Calu3 (cell line): ENCODE measurements around the gene DHX15. TPM values are rescaled to one million over a fixed set of nuclear protein-coding genes. Genes with fewer than 3 reads are reported as not detected.

Experiments
- BruUV-seq: library from RNA; stranded (reverse); fragments of 400-500 nt; replicated peaks from 2 replicates; lab custom pipeline; 2021; lab: Mats Ljungman, UMichigan
- CTCF ChIA-PET: fragments of 300-600 bp; sonication (Branson Sonifier 250); formaldehyde crosslinking; loops from one replicate; lab custom pipeline; 2022; ENCODE audit warnings: antibody characterized with exemption; lab: Charles Lee
- DNase-seq: peaks from one replicate; pipeline ENCODE4 v3.0.0; 2022
- H3K27ac Mint-ChIP-seq: one replicate; pipeline ENCODE4 v1.8.0; 2022; ENCODE audit warnings: mixed read lengths; ENCODE audit not compliant: unreplicated experiment
- H3K27me3 Mint-ChIP-seq: one replicate; pipeline ENCODE4 v1.8.0; 2022; ENCODE audit warnings: mixed read lengths; ENCODE audit not compliant: unreplicated experiment
- H3K36me3 Mint-ChIP-seq: one replicate; pipeline ENCODE4 v1.8.0; 2022; ENCODE audit warnings: mild to moderate bottlenecking, moderate library complexity, mixed read lengths; ENCODE audit not compliant: insufficient read depth, unreplicated experiment
- H3K4me1 Mint-ChIP-seq: one replicate; pipeline ENCODE4 v1.8.0; 2022; ENCODE audit warnings: mild to moderate bottlenecking, low read depth, mixed read lengths; ENCODE audit not compliant: unreplicated experiment
- H3K4me3 Mint-ChIP-seq: one replicate; pipeline ENCODE4 v1.8.0; 2022; ENCODE audit warnings: mild to moderate bottlenecking, low read depth, moderate library complexity, mixed read lengths; ENCODE audit not compliant: unreplicated experiment
- H3K9me3 Mint-ChIP-seq: one replicate; pipeline ENCODE4 v1.8.0; 2022; ENCODE audit warnings: low read depth, mixed read lengths; ENCODE audit not compliant: unreplicated experiment
- CTCF ChIP-seq: fragments of 200-600 bp; IDR thresholded peaks from one replicate; pipeline ENCODE4 v1.8.0; 2022; ENCODE audit warnings: antibody characterized with exemption; ENCODE audit not compliant: unreplicated experiment
- intact Hi-C: fragments of 100-400 bp; cut with micrococcal nuclease; formaldehyde crosslinking; loops from one replicate; pipeline ENCODE4 v1.10.0; 2022; ENCODE audit not compliant: unreplicated experiment
- total RNA-seq: library from RNA; stranded (reverse); gene quantifications from 2 replicates; pipeline ENCODE4 v1.2.3, GENCODE V29; 2022

Gene DHX15
- total RNA-seq, 1 experiment from 2014 or later, result 169 TPM

GRCh38 chr4:24559032-24559821 is 25.1 kb downstream of the DHX15 start:
- H3K9me3 Mint-ChIP-seq, result no peaks in the 10 kb centered on the region
- H3K4me1 Mint-ChIP-seq, result peaks cover 31% of the 10 kb centered on the region
- TF ChIP-seq CTCF, result no peak
- H3K36me3 Mint-ChIP-seq, result peaks cover 21% of the 10 kb centered on the region
- peak overlapping the region; percentile 36 for H3K27ac Mint-ChIP-seq
- H3K4me3 Mint-ChIP-seq, result no peak overlapping the region
- BruUV-seq, result no TSS peak
- no peaks in the 10 kb centered on the region for H3K27me3 Mint-ChIP-seq
- CTCF ChIA-PET, result no interaction called here
- intact Hi-C loops, result no loop called here
- DNase-seq, result no peak

- Mint-ChIP-seq H3K36me3 (peaks cover 35% of the 10 kb centered on the region), H3K27me3 (no peaks in the 10 kb centered on the region), H3K4me1 (peaks cover 31% of the 10 kb centered on the region), H3K4me3 (no peak overlapping the region), H3K27ac (peak overlapping the region; percentile 33), H3K9me3 (no peaks in the 10 kb centered on the region)
- intact Hi-C loops, result no loop called here
- TF ChIP-seq CTCF, result no peak
- no peak for DNase-seq
- CTCF ChIA-PET, result interaction anchor here (0.6 kb wide), 1 partner anchor 10 kb away, joined by 3 read pairs; no protein-coding TSS in a partner anchor
- BruUV-seq, result no TSS peak
These were observed 27.0 kb downstream of the DHX15 start for GRCh38 chr4:24557026-24558025.

GRCh38 chr4:24551492-24552289 is 32.7 kb downstream of the DHX15 start:
- CTCF ChIA-PET, result interaction anchor here (0.7 to 1.3 kb wide), 2 partner anchors 12 to 13 kb away, joined by 3 read pairs; no protein-coding TSS in a partner anchor

More at GRCh38 chr4:24551492-24552289, 32.7 kb downstream of the DHX15 start:
- Mint-ChIP-seq H3K4me3 (no peak overlapping the region), H3K27ac (no peak overlapping the region), H3K4me1 (peaks cover 17% of the 10 kb centered on the region), H3K36me3 (peaks cover 57% of the 10 kb centered on the region), H3K9me3 (no peaks in the 10 kb centered on the region), H3K27me3 (no peaks in the 10 kb centered on the region)
- TF ChIP-seq CTCF, result no peak
- BruUV-seq, result no TSS peak
- no peak for DNase-seq
- intact Hi-C loops, result no loop called here
